ENCODE measurements around the gene RAB7A.
"Not testable (repeated sequence)": the region's sequence is repeated elsewhere in the genome, so short reads cannot be mapped to it uniquely, and the experiment has no call there.

- not testable (repeated sequence) for TF ChIP-seq CTCF, EP300 (IDR thresholded peaks at IDR 0.05)
These were observed 103.1 kb downstream of the RAB7A start for GRCh38 chr3:128829087-128829486.
